Nephron (organoid): ENCODE data around the gene SPATC1L.

Source experiments
- H3K27ac Mint-ChIP-seq, 3 experiments: 2 replicates each; pipeline ENCODE4 v1.8.0; 2020; ENCODE audit warnings: mixed read lengths in 3 of 3, mild to moderate bottlenecking in 2 of 3, moderate library complexity in 1 of 3
- H3K27me3 Mint-ChIP-seq: 2 replicates; pipeline ENCODE4 v1.8.0; 2021; ENCODE audit warnings: low read depth, mild to moderate bottlenecking, moderate library complexity, mixed read lengths
- H3K36me3 Mint-ChIP-seq: 2 replicates; pipeline ENCODE4 v1.8.0; 2020; ENCODE audit warnings: low read depth, mixed read lengths
- H3K4me1 Mint-ChIP-seq: 2 replicates; pipeline ENCODE4 v1.8.0; 2020; ENCODE audit warnings: mixed read lengths
- H3K4me3 Mint-ChIP-seq, 3 experiments: 2 replicates each; pipeline ENCODE4 v1.8.0; 2020; ENCODE audit warnings: mild to moderate bottlenecking in 3 of 3, mixed read lengths in 3 of 3, moderate library complexity in 2 of 3
- H3K9me3 Mint-ChIP-seq: 2 replicates; pipeline ENCODE4 v1.8.0; 2020; ENCODE audit warnings: mixed read lengths
- TF ChIP-seq, protein P1 (sequence below), 3 experiments: fragments of 200-600 bp; sonication (generic); IDR thresholded peaks; one replicate each; pipeline ENCODE4 v1.5.0; 2021; ENCODE audit warnings: antibody characterized with exemption in 3 of 3; ENCODE audit not compliant: unreplicated experiment in 3 of 3

SPATC1L gene

GRCh38 chr21:46190491-46191131 lies 6.4 kb upstream of the SPATC1L start:
- Mint-ChIP-seq H3K4me1 (peaks cover 18% of the 10 kb centered on the region), H3K27ac (no peak overlapping the region), H3K27me3 (no peaks in the 10 kb centered on the region), H3K4me3 (no peak overlapping the region), H3K36me3 (peaks cover 36% of the 10 kb centered on the region), H3K9me3 (no peaks in the 10 kb centered on the region)
- TF ChIP-seq, protein P1, sequence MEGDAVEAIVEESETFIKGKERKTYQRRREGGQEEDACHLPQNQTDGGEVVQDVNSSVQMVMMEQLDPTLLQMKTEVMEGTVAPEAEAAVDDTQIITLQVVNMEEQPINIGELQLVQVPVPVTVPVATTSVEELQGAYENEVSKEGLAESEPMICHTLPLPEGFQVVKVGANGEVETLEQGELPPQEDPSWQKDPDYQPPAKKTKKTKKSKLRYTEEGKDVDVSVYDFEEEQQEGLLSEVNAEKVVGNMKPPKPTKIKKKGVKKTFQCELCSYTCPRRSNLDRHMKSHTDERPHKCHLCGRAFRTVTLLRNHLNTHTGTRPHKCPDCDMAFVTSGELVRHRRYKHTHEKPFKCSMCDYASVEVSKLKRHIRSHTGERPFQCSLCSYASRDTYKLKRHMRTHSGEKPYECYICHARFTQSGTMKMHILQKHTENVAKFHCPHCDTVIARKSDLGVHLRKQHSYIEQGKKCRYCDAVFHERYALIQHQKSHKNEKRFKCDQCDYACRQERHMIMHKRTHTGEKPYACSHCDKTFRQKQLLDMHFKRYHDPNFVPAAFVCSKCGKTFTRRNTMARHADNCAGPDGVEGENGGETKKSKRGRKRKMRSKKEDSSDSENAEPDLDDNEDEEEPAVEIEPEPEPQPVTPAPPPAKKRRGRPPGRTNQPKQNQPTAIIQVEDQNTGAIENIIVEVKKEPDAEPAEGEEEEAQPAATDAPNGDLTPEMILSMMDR (IDR thresholded peaks at IDR 0.05; ENCODE audit: unreplicated experiment in 3 of 3), result no peak

GRCh38 chr21:46189959-46190490 lies 5.8 kb upstream of the SPATC1L start:
- Mint-ChIP-seq H3K27ac (no peak overlapping the region), H3K4me1 (peaks cover 24% of the 10 kb centered on the region), H3K4me3 (no peak overlapping the region), H3K36me3 (peaks cover 32% of the 10 kb centered on the region), H3K27me3 (no peaks in the 10 kb centered on the region), H3K9me3 (no peaks in the 10 kb centered on the region)
- TF ChIP-seq, protein P1 (IDR thresholded peaks at IDR 0.05; ENCODE audit: unreplicated experiment in 3 of 3), result no peak

DNA sequence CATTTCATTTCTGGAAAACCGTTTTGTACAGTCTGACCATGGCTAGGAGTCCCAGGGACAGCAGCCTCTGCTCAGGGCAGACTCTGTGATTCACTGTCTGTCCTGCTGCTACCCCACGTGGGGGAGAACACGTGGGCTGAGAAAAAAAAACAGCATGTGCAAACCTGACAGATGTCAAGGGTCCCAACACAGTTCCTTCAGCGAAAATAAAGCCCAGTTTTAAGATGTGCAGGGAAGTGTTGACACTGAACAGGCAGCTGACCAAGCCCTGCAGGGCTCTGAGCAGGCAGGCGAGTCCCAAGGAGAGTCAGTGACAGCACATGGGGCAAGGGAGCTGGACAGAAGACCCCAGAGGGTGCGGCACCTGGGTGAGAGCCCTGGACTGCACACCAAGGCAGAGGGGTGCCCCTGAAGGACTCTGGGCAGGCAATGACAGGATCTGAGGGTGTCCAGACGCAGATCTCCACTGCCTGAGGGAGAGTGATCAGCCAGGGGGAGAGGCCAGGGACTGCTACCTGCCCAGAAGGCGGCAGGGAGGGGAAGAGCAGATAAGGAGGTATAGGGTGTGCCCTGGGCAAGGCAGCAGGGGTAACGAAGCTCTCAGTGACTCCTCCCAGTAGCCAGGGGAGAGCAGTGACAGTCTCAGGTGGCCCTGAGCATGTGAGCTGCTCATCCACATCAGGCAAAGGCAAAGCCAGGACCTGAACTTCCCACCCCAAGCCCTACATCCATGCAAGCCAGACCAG lies 5.1 kb upstream of the SPATC1L start:
- peaks cover 30% of the 10 kb centered on the region for H3K4me1 Mint-ChIP-seq
- no peaks in the 10 kb centered on the region for H3K27me3 Mint-ChIP-seq
- TF ChIP-seq, protein P1 (IDR thresholded peaks at IDR 0.05; ENCODE audit: unreplicated experiment in 3 of 3), result no peak
- H3K36me3 Mint-ChIP-seq, result peaks cover 26% of the 10 kb centered on the region
- peak overlapping the region in 2 of 3 experiments; percentile 15 to 61 for H3K4me3 Mint-ChIP-seq
- peak overlapping the region; percentile 37 to 76 (median 45) for H3K27ac Mint-ChIP-seq
- H3K9me3 Mint-ChIP-seq, result no peaks in the 10 kb centered on the region

DNA sequence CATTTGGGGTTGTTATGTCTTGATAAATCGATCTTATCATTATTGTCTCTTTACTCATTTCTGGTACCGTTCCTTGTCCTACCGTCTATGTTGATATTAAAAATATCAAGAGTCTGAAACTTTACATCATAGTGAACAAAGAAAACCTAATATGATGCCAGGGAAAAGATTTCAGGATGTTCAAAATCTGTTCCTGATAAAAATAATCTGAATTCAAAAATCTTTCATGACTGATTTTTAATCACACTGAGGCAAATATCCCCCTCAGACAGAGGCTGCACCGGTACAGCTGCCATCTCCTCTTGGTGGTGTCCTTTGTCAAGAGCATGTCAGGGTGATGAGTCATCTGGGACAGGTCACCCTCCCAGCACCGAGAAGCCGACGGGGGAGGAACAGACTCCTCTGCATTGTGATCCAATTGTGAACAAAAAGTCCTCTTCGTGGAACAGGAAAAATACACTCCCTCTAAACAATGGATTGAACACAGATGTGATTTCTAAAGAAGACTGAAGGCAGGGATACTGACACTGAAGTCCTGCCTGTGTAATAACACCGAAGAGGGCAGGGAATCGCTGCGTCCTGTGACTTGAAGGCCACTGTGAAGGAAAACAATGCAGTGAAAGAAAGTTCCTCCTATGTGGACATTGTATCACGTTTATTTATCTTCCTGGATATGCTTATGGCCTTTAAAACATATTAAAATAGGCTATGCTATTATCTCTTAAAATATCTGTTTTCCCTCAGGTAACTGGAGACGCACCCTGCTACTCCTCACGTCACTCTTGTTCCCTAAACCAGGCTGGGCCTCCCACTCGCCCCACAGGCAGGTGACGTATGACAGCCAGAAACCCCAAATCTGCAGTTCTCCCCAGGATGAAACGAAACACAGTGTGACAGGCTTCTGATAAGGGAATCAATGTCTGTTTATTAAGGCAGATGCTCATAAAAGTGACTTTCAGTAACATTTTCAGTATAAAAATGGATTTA lies 4.3 kb upstream of the SPATC1L start:
- TF ChIP-seq, protein P1 (IDR thresholded peaks at IDR 0.05; ENCODE audit: unreplicated experiment in 3 of 3), result no peak
- peak overlapping the region; percentile 37 to 76 (median 45) for H3K27ac Mint-ChIP-seq
- H3K27me3 Mint-ChIP-seq, result no peaks in the 10 kb centered on the region
- H3K4me1 Mint-ChIP-seq, result peaks cover 30% of the 10 kb centered on the region
- peak overlapping the region; percentile 21 to 61 (median 46) for H3K4me3 Mint-ChIP-seq
- H3K36me3 Mint-ChIP-seq, result peaks cover 17% of the 10 kb centered on the region
- H3K9me3 Mint-ChIP-seq, result no peaks in the 10 kb centered on the region

- H3K4me3 Mint-ChIP-seq, result peak overlapping the region; percentile 19 to 61 (median 46)
- no peaks in the 10 kb centered on the region for H3K27me3 Mint-ChIP-seq
- H3K27ac Mint-ChIP-seq, result peak overlapping the region; percentile 37 to 76 (median 45)
- no peaks in the 10 kb centered on the region for H3K9me3 Mint-ChIP-seq
- H3K36me3 Mint-ChIP-seq, result peaks cover 14% of the 10 kb centered on the region
- peaks cover 30% of the 10 kb centered on the region for H3K4me1 Mint-ChIP-seq
- TF ChIP-seq, protein P1 (IDR thresholded peaks at IDR 0.05; ENCODE audit: unreplicated experiment in 3 of 3), result no peak
Measured at GRCh38 chr21:46187814-46188213, 3.6 kb upstream of the SPATC1L start.
